Measurements from ENCODE around the gene RNF213. TPM values are rescaled to one million over a fixed set of nuclear protein-coding genes. Genes with fewer than 3 reads are reported as not detected.

Gene RNF213
- total and polyA plus RNA-seq, 2 of the 8 experiments (the other 6 are each of a cell fraction or from before 2014, with no cell fraction given) = 33.8 to 62.8 TPM

GRCh38 chr17:80361495-80362220 is 101.0 kb downstream of the RNF213 start:
- Histone ChIP-seq H3K23ac (ENCODE audit: insufficient read length) (no peak overlapping the region), H3K4ac (replicated peaks; ENCODE audit: insufficient read length, low read depth, low read length) (no peak overlapping the region), H2AK5ac (ENCODE audit: low read depth, low read length) (no peak overlapping the region), H3K27ac (ENCODE audit: low read depth, low read length) (no peak overlapping the region), H3K4me3 (ENCODE audit: extremely low read depth in 1 of 4, insufficient read depth in 2 of 4, low read depth in 3 of 4, low read length in 4 of 4) (no peak overlapping the region), H4K20me1 (replicated peaks in 1 of 2; ENCODE audit: control insufficient read depth in 1 of 2, insufficient read depth in 2 of 2, low read length in 2 of 2) (peaks cover 7 to 10% of the 10 kb centered on the region in 2 experiments), H3K23me2 (ENCODE audit: low read depth, low read length) (no peaks in the 10 kb centered on the region), H4K5ac (ENCODE audit: insufficient read length, low read depth, low read length) (no peak overlapping the region), H3K9me3 (ENCODE audit: insufficient read depth in 2 of 2, low read depth in 1 of 2, low read length in 1 of 2) (no peaks in the 10 kb centered on the region), H3K36me3 (ENCODE audit: control insufficient read depth in 2 of 4, insufficient read depth in 4 of 4, low read length in 3 of 4) (peaks cover 20 to 72% (median 47%) of the 10 kb centered on the region in 4 experiments), H2BK5ac (ENCODE audit: low read depth, low read length) (no peak overlapping the region), H2BK12ac (ENCODE audit: low read depth, low read length) (no peak overlapping the region), H3K79me1 (ENCODE audit: low read depth, low read length) (no peaks in the 10 kb centered on the region), H3K4me1 (replicated peaks in 1 of 4; ENCODE audit: control insufficient read depth in 3 of 4, insufficient read depth in 4 of 4, low read length in 3 of 4) (no peaks in the 10 kb centered on the region), H2AFZ (ENCODE audit: low read length) (no peak overlapping the region), H2BK20ac (ENCODE audit: low read length) (no peak overlapping the region), H3K18ac (ENCODE audit: extremely low read depth, low read length) (no peak overlapping the region), H3K56ac (replicated peaks; ENCODE audit: insufficient read length, low read depth, low read length) (no peak overlapping the region), H3K9ac (replicated peaks in 1 of 4; ENCODE audit: extremely low read depth in 1 of 4, low read depth in 3 of 4, low read length in 3 of 4) (no peak overlapping the region), H3K4me2 (ENCODE audit: insufficient read depth in 1 of 2, low read depth in 2 of 2, low read length in 2 of 2) (no peak overlapping the region), H2BK15ac (ENCODE audit: low read length) (no peak overlapping the region), H3K79me2 (ENCODE audit: control insufficient read depth in 1 of 2, insufficient read depth in 2 of 2, low read length in 2 of 2) (no peaks in the 10 kb centered on the region), H4K8ac (ENCODE audit: extremely low read depth, insufficient read depth, low read length) (no peak overlapping the region), H3K27me3 (replicated peaks in 1 of 4; ENCODE audit: control insufficient read depth in 3 of 4, extremely low read depth in 1 of 4, insufficient read depth in 3 of 4, low read length in 3 of 4) (no peaks in the 10 kb centered on the region), H4K91ac (replicated peaks; ENCODE audit: insufficient read length, low read length) (no peak overlapping the region), H2BK120ac (replicated peaks; ENCODE audit: low read depth, low read length) (no peak overlapping the region), H3K14ac (ENCODE audit: insufficient read length) (no peak overlapping the region)
- CTCF ChIA-PET (ENCODE audit: partially characterized antibody) = interaction anchor here (0.6 to 6.3 kb wide), 45 partner anchors 8 to 519 kb away, joined by 3 to 53 read pairs (median 4); no protein-coding TSS in a partner anchor
- peak; percentile 73 to 89 (median 87) for TF ChIP-seq CTCF (IDR thresholded peaks at IDR 0.05; ENCODE audit: control extremely low read depth in 1 of 3, insufficient read depth in 1 of 3, low read depth in 1 of 3, low read length in 3 of 3)
- TF ChIP-seq KDM5A (IDR thresholded peaks at IDR 0.05; ENCODE audit: low read length) = no peak
- peak; percentile 65 to 69 for TF ChIP-seq RAD21 (IDR thresholded peaks at IDR 0.05 in 1 of 2, conservative IDR thresholded peaks at IDR 0.05 in 1 of 2; ENCODE audit: low read depth in 2 of 2, low read length in 2 of 2)
- FAIRE-seq = no peak
- POLR2A ChIA-PET (ENCODE audit: partially characterized antibody) = interaction anchor here (0.8 to 1.2 kb wide), 2 partner anchors 10 to 25 kb away, joined by 3 to 4 read pairs; no protein-coding TSS in a partner anchor
- 90% methylated on average over 18 of the region's 18 CpGs; no CpG with 5 or more reads in 1 of the 2 experiments for whole genome bisulfite sequencing, 2 experiments (ENCODE audit: extremely low coverage in 1 of 2, insufficient coverage in 1 of 2, insufficient read length in 1 of 2, insufficient replicate concordance in 2 of 2, low coverage in 1 of 2, low lambda C conversion rate in 2 of 2, missing lambda C conversion rate in 1 of 2)
- DNase-seq (ENCODE audit: low read depth in 1 of 2, low spot score in 2 of 2) = peak in 1 of 2 experiments; percentile 83

Data from H1 (cell line).